Measurements from ENCODE around the gene TIE1. TPM values are rescaled to one million over a fixed set of nuclear protein-coding genes. Genes with fewer than 3 reads are reported as not detected.
A peak's percentile ranks its signal among the peaks of the same experiment; 100 is the strongest.

The TIE1 gene
- total RNA-seq, 4 donors from 2014 or later = 47.4 to 80.7 (median 67.9) TPM

- no peaks in the 10 kb centered on the region for H3K36me3 ChIP-seq
- H3K27me3 ChIP-seq = no peaks in the 10 kb centered on the region
- no peaks in the 10 kb centered on the region for H3K4me1 ChIP-seq
- no peak for DNase-seq
- H3K27ac ChIP-seq = peak overlapping the region in 1 of 2 donors; percentile 76
- TF ChIP-seq POLR2A (IDR thresholded peaks at IDR 0.05) = no peak
- peak in 1 of 4 experiments; percentile 6 for TF ChIP-seq CTCF (IDR thresholded peaks at IDR 0.05)
- no peaks in the 10 kb centered on the region for H3K9me3 ChIP-seq
- no peak overlapping the region for H3K4me3 ChIP-seq
- intact Hi-C loops (cut with DNase I; ENCODE audit: low total_unique reads) = no loop called here
Measured at GRCh38 chr1:43304314-43304681, 3.5 kb downstream of the TIE1 start.

GRCh38 chr1:43304771-43305300, 4.1 kb downstream of the TIE1 start:
- no peak for DNase-seq
- H3K4me1 ChIP-seq = no peaks in the 10 kb centered on the region
- no peaks in the 10 kb centered on the region for H3K27me3 ChIP-seq
- H3K27ac ChIP-seq = peak overlapping the region in 1 of 2 donors; percentile 76
- no peaks in the 10 kb centered on the region for H3K9me3 ChIP-seq
- intact Hi-C loops (cut with DNase I; ENCODE audit: low total_unique reads) = no loop called here
- TF ChIP-seq POLR2A (IDR thresholded peaks at IDR 0.05) (no peak), CTCF (IDR thresholded peaks at IDR 0.05) (no peak)
- no peak overlapping the region for H3K4me3 ChIP-seq
- H3K36me3 ChIP-seq = no peaks in the 10 kb centered on the region

- Histone ChIP-seq H3K27me3 (no peaks in the 10 kb centered on the region), H3K36me3 (no peaks in the 10 kb centered on the region), H3K27ac (no peak overlapping the region), H3K4me3 (no peak overlapping the region), H3K9me3 (no peaks in the 10 kb centered on the region), H3K4me1 (no peaks in the 10 kb centered on the region)
- TF ChIP-seq POLR2A (IDR thresholded peaks at IDR 0.05) (no peak), CTCF (IDR thresholded peaks at IDR 0.05) (no peak)
- intact Hi-C loops (cut with DNase I; ENCODE audit: low total_unique reads) = no loop called here
- no peak for DNase-seq
Measured at GRCh38 chr1:43305461-43305860, 4.7 kb downstream of the TIE1 start.

- no peak overlapping the region for H3K27ac ChIP-seq
- no peaks in the 10 kb centered on the region for H3K27me3 ChIP-seq
- TF ChIP-seq CTCF (IDR thresholded peaks at IDR 0.05) (no peak), POLR2A (IDR thresholded peaks at IDR 0.05) (no peak)
- no peaks in the 10 kb centered on the region for H3K9me3 ChIP-seq
- no peak overlapping the region for H3K4me3 ChIP-seq
- no peaks in the 10 kb centered on the region for H3K4me1 ChIP-seq
- intact Hi-C loops (cut with DNase I; ENCODE audit: low total_unique reads) = no loop called here
- no peak for DNase-seq
- H3K36me3 ChIP-seq = no peaks in the 10 kb centered on the region
Measured at GRCh38 chr1:43305926-43306687, 5.3 kb downstream of the TIE1 start.

- Histone ChIP-seq H3K27ac (no peak overlapping the region), H3K4me3 (no peak overlapping the region), H3K27me3 (no peaks in the 10 kb centered on the region), H3K36me3 (no peaks in the 10 kb centered on the region), H3K4me1 (no peaks in the 10 kb centered on the region), H3K9me3 (no peaks in the 10 kb centered on the region)
- intact Hi-C loops (cut with DNase I; ENCODE audit: low total_unique reads) = no loop called here
- DNase-seq = no peak
- TF ChIP-seq CTCF (IDR thresholded peaks at IDR 0.05) (no peak), POLR2A (IDR thresholded peaks at IDR 0.05) (no peak)
Measured at GRCh38 chr1:43306688-43307457, 6.1 kb downstream of the TIE1 start.

Measured in uterus (tissue), 4 donors.